Activated CD8-positive, alpha-beta memory T cell treated with anti-CD3 and anti-CD28 coated beads for 4 hours (primary cell): ENCODE data around the gene CPT1B.

Experiments used
- DNase-seq, 2 donors: peaks; one replicate each; pipeline ENCODE4 v3.0.0-alpha.2; 2020; ENCODE audit warnings: low read depth in 2 of 2

Gene CPT1B

DNA sequence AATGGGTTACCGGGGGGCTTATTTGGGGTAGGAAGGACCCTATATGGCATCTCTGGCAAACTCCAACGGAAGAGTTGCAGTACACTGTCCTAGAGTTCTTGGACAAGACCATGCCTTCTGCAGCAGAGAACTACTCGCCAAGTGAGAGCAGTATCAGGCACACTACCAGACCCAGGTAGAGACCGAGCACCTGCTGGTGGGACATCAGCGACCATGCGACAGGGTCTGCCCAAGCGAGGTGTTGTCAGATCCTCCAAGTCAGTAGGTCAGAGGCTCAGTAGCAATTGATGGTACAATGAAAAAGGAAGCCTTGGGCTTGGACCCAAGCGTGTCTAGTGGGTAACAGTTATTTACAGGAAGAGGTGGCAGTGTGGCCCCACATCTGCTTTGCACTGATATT lies 7.6 kb upstream of the CPT1B start:
- DNase-seq = no peak

- DNase-seq = no peak
These were observed 7.0 kb upstream of the CPT1B start for GRCh38 chr22:50585238-50585637.

- no peak for DNase-seq
These were observed 6.2 kb upstream of the CPT1B start for GRCh38 chr22:50584106-50585096.

GRCh38 chr22:50583294-50583861 lies 5.2 kb upstream of the CPT1B start:
- DNase-seq = no peak

- peak; percentile 95 to 96 for DNase-seq
These were observed 4.5 kb upstream of the CPT1B start, which contains the start of gene CHKB for GRCh38 chr22:50582493-50583293. Gene CHKB (minus strand): TSS chr22:50582849. CDS start chr22:50582781, 68 bp downstream.

GRCh38 chr22:50581950-50582492 lies 3.8 kb upstream of the CPT1B start:
- DNase-seq = no peak

GRCh38 chr22:50581031-50581949 lies 3.1 kb upstream of the CPT1B start:
- DNase-seq = no peak

- DNase-seq = no peak
These were observed 1.5 kb upstream of the CPT1B start for GRCh38 chr22:50579752-50580151.

DNA sequence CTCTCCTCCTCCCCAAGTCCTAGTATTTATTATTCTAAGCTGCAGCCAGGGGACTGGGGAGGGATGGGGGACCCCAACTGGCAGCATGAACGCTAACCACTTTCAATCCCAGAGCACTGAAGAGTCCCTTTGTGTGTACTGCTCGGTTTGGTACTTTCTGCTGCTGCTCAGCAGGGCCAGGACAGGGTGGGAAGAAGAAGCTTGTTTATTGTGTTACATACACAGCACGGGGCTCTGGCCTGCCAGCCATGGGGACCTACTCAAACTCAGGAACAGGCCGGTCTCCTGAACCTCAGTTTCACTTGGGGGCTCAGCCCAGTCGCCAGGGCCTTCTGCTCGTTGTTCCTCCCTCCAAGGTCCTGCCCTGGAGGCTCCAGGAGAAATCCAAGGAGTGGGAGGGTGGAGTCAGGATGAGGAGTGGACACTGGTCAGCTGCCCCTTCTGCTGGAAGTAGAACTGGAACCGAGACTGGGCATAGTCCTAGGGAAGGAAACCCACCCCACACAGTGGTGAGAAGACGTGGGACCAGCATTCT lies 616 bp upstream of the CPT1B start:
- no peak for DNase-seq

- DNase-seq = no peak
These were observed 585 bp downstream of the CPT1B start for GRCh38 chr22:50577697-50577986.

DNA sequence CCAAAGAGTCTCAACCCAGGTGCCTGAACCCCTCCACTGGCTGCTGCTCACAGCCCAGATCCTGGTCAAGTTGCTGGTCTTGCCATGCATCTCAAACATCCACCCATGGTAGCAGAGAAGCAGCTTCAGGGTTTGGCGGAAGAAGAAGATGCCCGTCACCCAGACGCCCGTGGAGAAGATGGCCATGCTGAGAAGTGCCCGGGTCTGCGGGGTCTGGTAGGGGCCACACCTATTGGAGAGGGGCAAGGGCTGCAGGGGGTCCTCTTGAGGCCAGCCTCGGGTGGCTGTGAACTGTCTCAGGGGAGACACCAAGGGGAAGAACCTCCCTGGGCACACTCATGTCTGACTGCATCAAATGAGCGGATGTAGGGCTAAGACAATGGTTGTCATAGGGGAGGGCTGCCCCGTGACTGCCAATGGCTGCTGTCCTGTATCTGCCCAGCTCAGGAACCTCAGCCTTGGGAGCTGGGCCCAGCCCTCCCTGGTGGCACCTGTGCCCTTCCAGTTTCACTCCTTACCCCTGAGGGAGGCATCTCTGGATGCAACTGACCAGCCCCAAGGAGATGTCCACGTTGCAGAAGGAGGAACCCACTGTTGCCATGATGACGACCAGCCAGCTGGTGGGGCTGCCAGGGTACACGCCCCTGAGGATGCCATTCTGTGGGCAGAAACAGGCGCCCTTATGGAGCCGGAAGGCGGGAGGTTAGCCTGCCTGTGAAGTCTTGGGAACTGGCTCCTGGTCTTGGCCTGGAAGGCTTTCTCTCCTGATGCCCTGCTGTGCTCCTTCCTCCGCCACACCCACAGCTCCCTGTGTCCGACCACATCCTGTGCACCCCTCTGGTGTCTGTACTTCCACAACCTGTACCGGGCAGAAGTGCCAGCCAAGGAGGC lies 1.2 kb downstream of the CPT1B start:
- no peak for DNase-seq

DNA sequence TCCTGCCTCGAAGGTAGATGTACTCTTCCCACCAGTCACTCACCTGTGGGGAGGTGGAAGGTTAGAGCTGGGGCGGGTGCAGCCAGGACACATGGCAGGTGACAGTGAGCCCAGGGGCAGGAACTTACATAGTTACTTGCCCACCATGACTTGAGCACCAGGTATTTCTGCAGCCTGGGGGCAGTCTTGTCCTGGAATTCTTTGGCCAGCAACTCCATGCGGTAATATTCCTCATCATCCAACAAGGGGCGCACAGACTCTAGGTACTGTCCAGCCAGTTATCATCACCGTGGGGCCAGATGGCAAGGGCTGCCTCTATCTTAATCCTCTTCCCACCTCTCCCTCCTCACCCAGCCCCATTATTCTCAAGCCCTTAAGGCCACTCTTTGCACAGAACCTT lies 2.2 kb downstream of the CPT1B start:
- DNase-seq = no peak

GRCh38 chr22:50575426-50575941 lies 2.7 kb downstream of the CPT1B start:
- DNase-seq = no peak

DNA sequence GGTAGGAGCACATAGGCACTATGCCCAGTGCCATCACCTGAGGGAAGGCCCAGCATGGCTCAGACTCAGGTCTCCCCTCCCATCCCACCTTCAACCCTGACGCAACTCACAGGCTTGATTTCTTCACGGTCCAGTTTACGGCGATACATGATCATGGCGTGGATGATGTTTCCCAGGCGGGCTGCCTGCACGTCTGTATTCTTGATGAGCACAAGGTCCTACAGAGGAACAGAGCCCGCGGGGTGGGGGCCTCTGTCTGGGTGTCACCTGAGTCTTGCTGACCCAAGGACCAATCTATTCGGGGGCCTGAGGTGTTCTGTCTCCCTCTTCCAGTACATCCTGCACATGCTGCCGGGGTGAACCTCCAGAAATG lies 3.9 kb downstream of the CPT1B start:
- no peak for DNase-seq

DNA sequence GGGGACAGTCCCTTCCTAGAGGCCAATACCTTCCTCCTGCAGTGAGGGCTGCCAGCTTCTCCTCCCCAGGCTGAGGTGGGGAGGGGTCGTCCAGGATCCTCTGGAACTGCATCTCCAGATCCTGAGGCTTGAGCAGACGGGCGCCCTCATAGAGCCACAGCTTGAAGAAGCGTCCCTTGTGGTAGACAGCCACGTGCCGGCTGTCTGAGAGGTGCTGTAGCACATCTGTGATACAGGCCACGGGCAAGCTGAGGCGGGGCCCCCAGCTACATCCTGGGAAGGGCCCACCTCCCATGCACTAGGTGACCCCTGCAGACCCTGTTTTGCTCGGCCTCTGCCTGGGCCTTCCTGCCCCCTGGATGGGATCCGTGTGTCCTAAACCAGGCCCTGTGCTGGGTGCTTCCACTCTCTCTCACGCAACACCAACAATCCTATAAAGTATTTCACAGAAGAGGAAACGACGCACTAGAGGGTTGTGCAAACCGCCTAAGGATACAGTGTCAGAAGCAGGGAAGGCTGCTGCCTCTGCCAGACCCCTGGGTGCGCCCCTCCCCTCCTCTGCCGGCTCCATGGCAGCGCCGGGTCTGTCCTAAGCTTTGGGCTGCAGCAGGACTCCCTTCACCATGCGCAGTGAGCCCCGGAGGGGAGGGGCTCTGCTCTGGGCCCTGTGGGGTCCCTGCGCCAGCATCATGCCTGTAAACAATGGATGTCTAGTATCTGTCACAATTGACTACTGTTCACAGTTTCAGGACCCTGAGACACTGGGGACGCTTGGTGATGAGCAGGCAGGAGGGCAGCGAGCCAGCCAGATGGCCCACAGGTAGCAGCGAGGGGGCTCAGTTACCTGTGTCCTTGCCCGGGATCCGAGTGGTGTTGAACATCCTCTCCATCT lies 4.5 kb downstream of the CPT1B start:
- no peak for DNase-seq

- no peak for DNase-seq
These were observed 5.3 kb downstream of the CPT1B start for GRCh38 chr22:50572965-50573364.

GRCh38 chr22:50571264-50572175 lies 6.7 kb downstream of the CPT1B start:
- DNase-seq = no peak

DNA sequence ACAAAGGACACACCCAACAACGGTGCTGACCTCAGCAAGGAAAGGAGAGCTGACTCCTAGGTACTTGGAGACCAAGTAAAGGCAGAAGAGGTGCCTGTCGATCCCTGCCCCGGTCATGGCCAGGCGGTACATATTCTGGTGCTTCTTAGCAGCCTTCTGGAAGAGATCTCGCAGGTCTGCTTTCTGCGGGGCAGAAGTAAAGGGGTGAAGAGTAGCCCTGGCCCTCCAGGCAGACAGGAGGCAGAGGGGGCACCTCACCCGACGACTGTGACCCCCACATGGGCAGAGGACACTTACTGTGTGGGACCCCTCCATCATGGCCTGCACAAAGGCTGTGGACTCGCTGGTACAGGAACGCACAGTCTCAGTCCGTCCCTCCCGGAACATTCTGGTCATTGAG lies 7.4 kb downstream of the CPT1B start:
- DNase-seq = no peak
